NCI-H2196 treated with DMSO at 0.1 percent for 48 hours (cell line): Measurements from ENCODE around the gene ZGLP1.

ENCODE experiments used
- DNase-seq: peaks from one replicate; lab custom pipeline; 2025; ENCODE audit not compliant: unreplicated experiment; lab: John Stamatoyannopoulos, UW

ZGLP1 gene

GRCh38 chr19:10328558-10329429 is 19.2 kb upstream of the ZGLP1 start:
- DNase-seq = no peak

- no peak for DNase-seq
Observed at GRCh38 chr19:10327793-10328192, 18.2 kb upstream of the ZGLP1 start.

GRCh38 chr19:10325732-10326131 is 16.1 kb upstream of the ZGLP1 start:
- no peak for DNase-seq

GRCh38 chr19:10321874-10322835 is 12.5 kb upstream of the ZGLP1 start:
- DNase-seq = no peak

- DNase-seq = no peak
Observed at GRCh38 chr19:10321417-10321797, 11.8 kb upstream of the ZGLP1 start.

- no peak for DNase-seq
Observed at GRCh38 chr19:10320602-10321416, 11.2 kb upstream of the ZGLP1 start.

- DNase-seq = no peak
Observed at GRCh38 chr19:10318807-10319682, 9.4 kb upstream of the ZGLP1 start.

- DNase-seq = no peak
Observed at GRCh38 chr19:10317857-10318462, 8.3 kb upstream of the ZGLP1 start.

- DNase-seq = no peak
Observed at GRCh38 chr19:10317045-10317856, 7.6 kb upstream of the ZGLP1 start.

- no peak for DNase-seq
Observed at GRCh38 chr19:10316229-10317044, 6.8 kb upstream of the ZGLP1 start.

GRCh38 chr19:10315335-10316214 is 6.0 kb upstream of the ZGLP1 start, which contains the start of gene FDX2:
Gene FDX2 (minus strand): TSS chr19:10316015. CDS start chr19:10315996, 19 bp downstream.
- peak; percentile 82 for DNase-seq

- DNase-seq = no peak
Observed at GRCh38 chr19:10306327-10306726, 3.3 kb downstream of the ZGLP1 start.

GRCh38 chr19:10305139-10305806 is 4.3 kb downstream of the ZGLP1 start:
- DNase-seq = no peak

GRCh38 chr19:10299545-10300458 is 9.8 kb downstream of the ZGLP1 start:
- no peak for DNase-seq
